Femur (tissue), 1 donor: Measurements from ENCODE around the gene SNX20.

Source experiments
- DNase-seq: peaks from one replicate; pipeline ENCODE4 v3.0.0-alpha.2; 2017

The SNX20 gene

DNA sequence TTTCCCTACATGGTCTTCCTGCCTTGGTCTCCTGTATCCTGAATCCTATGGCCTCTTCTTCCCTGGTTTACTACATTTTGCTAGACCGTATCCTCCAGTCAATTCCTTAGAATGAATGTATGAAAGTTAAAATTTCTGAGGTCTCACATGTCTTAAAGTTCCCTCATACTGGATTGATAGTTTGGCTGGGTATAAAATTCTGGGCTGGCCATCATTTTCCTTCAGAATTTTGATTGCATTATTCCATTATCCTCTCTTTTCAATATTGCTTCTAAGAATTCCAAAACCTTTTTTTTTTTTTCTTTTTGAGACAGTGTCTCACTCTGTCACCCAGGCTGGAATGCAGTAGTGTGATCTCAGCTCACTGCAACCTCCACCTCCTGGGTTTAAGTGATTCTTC, 23.1 kb upstream of the SNX20 start:
- no peak for DNase-seq

DNA sequence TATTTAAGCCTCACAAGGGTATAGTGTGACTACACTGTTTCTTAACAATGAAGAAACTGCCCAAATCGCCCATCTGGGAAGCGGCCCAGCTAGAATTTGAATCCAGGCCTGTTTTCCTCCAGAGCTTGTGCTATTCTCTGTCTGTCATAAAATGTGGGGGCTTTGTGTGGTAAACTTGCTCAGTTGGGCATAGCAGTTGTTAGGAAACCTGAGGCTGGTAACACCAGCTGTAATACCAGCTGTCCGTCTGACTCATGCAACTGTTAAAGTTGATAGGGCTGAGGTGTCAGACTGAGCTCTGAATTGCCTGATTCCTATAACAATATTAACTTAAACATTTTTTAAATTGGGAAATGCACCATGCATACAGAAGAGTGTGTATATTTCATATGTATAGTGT, 21.6 kb upstream of the SNX20 start:
- DNase-seq: no peak

DNA sequence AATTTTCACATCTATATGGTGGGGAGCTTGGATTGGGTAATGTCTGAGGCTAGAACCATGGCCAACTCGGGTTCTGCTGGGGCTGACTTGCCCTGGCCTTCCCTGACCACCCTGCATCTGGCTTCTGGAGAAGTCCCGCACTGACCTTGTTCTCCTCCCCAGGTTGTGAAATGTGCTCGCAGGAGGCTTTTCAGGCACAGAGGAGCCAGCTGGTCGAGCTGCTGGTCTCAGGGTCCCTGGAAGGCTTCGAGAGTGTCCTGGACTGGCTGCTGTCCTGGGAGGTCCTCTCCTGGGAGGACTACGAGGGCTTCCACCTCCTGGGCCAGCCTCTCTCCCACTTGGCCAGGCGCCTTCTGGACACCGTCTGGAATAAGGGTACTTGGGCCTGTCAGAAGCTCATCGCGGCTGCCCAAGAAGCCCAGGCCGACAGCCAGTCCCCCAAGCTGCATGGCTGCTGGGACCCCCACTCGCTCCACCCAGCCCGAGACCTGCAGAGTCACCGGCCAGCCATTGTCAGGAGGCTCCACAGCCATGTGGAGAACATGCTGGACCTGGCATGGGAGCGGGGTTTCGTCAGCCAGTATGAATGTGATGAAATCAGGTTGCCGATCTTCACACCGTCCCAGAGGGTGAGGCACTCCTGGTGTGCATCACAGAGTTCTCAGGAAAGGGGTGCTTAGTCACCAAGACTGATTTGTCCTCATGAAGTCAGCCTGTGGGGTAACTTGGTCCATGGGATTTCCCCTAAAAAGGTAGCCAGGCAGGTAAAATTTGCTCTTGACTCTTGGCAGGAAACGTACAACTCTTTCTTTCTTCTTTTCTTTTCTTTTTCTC, 18.4 kb upstream of the SNX20 start:
- DNase-seq: no peak

DNA sequence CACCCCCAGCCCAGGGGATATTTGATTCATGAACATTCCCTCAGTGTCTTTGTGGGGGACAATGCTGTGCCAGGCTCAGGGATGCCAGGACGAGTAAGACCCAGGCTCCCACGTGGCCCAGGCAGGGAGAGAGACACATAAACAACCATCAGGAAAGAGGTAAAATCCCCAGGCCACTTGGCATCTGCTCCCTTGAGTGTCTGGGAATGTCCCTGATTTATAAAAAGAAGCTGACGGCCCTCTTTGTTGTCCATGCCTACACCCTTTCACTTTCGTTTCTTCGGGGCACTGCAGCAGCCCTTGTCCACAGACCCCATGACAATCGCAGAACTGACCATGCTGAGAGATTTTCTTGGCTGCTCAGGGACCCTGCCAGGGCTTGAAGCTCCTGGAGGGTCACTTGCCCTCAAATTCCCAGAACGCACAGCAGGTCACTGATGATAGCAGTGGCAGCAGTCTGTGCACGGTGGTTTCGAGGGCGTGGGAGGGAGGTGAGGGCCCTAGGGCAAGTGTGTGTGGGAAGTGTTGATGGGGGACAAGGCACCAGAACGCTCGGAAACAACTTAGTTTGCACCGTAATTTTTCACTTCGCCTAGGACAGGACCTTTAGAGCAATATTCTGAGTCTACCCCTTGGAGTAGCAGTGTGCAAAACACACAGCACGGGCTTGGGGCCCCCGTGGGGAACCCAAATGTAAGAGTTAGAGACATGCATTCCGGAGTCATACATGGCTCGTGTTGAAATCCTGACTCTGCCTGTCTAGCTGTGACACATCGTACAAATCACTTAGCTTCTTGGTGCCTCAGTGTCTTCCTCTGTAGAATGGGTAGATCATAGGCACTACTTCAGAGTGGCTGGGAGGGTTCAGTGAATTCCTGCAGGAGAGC, 17.0 kb upstream of the SNX20 start:
- DNase-seq: no peak

DNA sequence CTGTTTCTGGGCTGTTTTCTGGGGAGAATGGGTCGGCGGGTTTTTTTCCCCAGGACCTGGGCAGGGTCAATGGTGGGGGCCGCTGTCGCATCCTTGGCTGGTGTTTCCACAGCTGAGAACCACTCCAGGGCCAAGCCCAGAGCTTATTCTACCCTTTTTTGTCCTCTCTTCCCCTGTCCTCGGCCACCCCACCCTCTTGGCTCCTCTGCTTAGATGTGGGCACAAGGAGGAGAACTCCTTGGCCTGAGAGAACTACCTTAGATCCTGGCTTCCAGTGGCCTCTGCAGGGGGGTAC, 16.3 kb upstream of the SNX20 start:
- DNase-seq: no peak

DNA sequence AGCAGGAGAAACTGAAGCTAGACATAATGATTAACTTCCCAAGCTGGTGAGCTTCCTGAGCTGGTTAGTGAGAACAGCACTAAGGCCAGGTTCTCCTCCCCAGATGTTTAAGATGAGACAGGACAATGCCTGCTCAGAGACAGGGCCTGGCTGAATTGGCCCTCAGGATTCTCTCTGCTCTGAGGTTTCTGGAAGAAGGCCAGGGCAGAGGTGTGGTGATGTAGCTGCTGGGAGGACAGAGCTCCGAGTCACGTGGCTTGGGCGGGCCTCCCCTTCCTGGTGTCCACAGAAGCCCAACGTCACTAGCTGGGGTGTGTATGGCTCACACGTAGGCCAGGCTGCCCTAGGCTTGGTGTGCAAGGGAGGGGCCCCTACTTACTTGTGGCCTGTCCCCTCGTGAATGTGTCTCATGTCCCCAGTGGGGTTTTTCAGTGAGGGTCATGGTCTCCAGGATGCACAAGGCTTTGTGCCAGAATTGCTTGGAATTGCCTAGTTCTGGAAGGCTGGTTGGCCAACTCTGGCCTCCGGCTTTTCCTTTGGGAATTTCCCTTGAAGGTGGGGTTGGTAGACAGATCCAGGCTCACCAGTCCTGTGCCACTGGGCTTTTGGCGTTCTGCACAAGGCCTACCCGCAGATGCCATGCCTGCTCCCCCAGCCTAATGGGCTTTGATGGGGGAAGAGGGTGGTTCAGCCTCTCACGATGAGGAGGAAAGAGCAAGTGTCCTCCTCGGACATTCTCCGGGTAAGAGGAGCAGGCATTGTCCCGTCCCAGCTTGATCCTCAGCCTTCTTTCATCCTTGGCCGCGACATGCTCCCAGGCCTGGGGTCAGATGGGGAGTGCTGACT, 15.7 kb upstream of the SNX20 start:
- peak; percentile 79 for DNase-seq

DNA sequence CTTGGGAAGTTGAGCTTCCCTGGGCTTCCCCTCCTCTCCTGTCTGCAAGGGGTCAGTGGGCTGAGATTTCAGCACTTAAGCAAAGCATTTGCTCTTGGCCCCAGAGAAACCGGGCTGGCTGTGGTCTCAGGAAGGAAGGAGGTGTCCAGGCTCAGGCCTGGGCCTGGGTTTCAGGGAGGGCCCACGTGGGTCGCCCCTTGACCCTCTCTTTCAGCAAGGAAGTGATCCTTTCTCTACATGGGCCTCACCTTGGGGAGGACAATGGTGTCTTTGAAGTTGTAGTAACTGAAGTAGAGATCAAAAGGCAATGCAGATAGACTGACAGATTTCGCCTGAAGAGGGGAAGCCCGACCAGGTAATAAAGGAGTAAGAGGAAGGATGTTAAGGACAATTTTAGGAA, 15.0 kb upstream of the SNX20 start:
- no peak for DNase-seq

DNA sequence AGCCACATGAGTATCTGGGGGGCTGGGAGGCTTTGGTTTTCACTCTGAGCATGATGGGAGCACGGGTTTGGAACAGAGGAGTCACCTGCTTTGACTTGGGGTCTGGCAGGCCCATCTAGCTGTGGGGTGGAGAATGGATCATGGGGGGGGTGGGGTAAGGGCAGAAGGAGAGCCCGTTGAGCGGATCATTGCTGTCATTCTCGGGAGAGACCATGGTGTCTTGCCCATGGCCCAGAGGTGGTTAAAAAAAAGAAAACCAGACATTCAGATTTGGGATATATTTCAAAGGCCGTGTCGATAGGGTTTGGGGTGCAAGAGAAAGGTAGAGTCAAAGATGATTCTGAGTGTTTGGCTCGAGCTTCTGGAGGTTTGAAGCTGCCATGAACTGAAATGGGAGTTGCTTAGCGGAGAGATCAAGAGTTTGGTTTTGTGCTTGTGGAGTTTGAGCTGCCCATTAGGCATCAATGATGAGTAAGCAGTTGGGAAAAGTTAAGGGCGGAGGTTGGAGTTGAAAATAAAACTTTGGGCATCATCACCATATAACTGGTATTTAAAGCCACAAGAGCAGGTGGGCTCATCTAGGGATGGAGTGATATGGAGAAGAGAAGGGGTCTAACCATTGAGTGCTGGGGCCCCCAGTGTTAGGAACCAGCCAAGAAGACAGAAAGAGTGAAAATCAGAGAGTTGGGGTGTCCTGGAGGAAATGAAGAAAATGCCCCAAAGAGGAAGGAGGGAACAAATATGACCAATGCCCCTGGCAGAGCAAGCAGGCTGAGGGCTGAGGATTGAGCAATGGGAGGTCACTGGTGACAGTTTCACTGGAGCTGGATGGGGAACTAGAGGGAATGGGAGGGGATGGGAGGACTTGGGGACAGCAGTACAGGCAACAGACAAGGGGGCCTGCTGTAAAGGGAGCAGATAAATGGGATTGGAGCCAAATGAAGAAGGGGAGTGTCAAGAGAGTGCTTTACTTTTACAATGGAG, 14.2 kb upstream of the SNX20 start:
- no peak for DNase-seq

- DNase-seq: no peak
These were observed 13.1 kb upstream of the SNX20 start for GRCh38 chr16:50694206-50694605.

DNA sequence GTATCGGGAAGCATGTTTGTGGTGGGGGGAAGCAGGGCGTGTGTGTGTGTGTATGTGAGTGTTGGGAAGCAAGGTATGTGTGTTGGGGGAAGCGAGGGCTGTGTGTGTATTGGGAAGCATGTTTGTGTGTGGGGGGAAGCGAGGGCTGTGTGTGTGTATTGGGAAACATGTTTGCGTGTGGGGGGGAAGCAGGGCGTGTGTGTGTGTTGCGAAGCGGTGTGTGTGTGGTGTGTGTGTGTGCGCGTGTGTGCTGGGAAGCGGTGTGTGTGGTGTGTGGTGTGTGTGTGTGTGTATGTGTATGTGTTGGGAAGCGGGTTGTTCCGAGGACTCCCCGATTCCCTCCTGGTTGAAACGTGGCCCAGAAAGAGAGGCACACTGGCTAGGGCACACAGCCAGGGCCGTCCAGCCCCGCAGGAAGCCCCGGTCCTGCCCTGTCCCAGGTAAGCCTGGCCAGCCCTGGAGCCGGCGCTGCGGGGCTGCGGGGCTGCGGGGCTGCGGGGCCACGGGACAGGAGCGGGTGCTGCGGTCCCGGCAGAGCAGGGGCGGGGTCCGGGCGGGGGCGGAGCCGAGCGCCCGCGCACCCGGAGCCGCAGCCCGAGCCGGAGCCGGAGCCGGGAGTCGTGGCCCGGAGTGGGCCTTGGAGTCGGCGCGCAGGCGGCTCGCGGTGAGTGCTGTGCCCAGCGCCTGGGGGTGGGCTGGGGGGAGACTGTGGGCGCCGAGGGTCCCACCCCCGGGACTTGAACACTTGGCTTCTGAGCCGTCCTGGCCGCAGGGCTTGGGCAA, 12.1 kb upstream of the SNX20 start, which contains the start of gene NOD2:
Gene NOD2, plus strand, starts transcription at position 608 of the 783 bp plus-strand sequence. CDS start 5,890 bp downstream, outside the sequence.
- DNase-seq: no peak

GRCh38 chr16:50692644-50692998, 11.5 kb upstream of the SNX20 start:
- DNase-seq: no peak

DNA sequence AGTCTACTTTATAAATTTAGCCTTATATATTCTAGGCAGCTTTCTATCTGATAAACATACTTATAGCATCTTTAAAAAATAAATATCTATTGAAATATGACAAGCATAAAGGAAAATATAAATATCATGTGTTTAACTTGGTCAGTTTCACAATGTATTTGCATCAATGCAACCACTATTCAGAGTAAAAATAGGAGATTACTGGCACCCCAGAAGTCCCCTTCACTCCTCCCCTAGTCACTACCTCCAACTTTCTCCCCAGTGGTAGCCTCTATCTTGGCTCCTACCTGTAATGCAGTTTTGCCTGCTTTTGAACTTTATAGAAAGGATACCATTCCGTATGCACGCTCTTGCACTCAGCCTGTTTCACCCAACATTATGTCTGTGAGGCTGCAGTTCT, 9.1 kb upstream of the SNX20 start:
- DNase-seq: no peak

DNA sequence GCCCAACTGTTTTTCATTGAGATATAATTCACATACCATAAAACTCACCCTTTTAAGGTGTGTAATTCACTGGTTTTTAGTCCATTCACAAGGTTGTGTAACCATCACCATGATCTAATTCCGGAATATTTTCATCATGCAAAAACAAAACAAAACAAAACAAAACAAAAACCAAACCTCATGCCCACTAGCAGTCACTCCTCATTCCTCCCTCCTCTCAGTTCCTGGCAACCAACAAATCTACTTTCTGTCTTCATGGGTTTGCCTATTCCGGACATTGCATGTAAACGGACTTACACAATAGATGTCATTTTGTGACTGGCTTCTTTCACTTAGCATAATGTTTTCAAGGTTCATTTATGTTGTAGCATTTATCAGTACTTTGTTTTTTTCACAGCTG, 7.8 kb upstream of the SNX20 start:
- DNase-seq: no peak

DNA sequence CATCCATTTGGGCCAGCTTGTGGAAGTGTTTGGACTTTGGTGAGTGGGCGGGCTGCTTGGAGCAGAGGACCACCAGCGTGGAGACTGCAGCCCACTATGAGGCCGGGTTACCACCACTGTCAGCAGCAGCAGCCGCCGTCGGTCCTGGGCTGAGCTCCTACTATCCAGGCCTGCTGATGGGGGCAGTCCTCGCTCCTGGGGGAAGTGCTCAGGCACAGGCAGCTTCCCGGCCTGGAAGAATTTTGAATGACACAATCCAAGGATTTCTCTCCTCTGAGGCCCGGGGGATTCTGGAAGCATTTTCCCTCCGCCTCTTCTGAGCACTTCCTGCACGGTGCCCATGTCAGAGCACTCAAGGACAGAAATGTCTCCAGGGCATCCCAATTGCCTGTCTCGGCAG, 7.0 kb upstream of the SNX20 start:
- no peak for DNase-seq

DNA sequence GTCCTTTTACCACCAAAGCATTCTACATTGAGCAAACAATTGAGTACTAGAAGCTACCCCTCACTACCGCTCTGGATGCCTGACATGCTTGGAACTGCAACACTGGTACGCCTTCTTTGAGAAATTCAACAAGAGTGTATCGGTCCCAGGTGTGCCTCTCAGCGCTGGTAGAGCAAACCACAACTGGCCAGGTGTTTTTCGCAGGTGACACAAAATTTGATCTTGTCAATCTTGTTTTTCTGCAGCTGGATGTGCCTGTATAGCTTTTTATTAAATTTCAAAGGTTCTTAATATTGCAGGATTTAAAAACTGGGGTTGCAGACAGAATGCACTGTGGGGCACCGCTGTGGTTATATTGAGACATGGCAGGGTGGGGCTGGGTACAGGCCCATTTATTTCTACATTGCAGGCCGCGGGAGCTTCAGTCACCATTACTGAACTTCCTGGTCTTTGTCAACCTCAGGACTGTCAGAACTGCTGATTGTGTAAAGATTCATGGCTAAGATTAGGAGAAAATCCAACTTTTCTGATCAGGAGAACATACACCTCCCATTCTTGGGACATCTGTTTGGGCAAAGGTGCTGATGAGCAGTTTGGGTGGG, 4.5 kb upstream of the SNX20 start:
- DNase-seq: no peak

GRCh38 chr16:50684823-50685461, 3.8 kb upstream of the SNX20 start:
- no peak for DNase-seq

- peak; percentile 56 for DNase-seq
These were observed 2.7 kb upstream of the SNX20 start for GRCh38 chr16:50683689-50684374.

GRCh38 chr16:50680556-50680893, 587 bp downstream of the SNX20 start:
- no peak for DNase-seq

DNA sequence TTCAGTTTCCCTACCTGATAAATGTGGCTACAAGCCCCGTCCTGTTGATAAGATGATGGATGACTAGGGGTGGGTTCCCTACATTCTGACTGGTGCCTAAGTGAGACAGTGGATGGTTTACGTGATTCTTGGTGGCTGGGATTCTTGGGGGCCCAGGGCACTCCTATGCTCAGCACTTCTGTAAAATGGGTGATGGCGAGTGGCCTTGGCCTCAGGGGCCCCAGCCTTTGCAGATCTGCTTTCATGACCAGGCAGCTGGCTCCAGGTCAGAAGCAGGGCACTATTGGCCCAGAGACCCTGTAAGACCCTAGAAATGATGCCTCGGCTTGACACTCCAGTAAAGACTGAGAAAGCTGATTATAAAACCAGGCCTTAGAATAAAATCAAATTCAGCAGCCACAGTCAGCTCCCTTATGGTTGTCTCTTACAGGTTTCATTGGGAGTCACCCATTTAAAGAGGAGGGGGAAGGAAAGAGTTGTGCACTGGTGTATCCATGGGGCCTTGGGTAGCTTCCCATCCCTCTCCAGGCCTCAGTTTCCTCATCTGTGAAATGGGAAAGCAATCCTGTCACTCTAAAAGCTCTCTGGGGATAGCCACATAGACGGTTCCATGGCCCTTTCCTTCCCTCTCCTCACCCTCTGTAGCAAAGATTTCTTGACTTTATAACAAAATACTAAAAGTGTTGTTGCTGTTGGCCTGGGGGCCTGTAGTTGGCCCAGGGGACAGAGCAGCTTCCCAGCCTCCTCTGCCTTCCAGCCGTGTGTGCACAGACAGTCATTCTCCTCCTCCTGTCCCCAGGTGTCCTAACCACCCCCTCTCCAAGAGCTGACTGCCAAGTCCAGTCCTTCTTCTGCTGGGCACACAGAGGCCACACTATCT, 1.2 kb downstream of the SNX20 start:
- DNase-seq: no peak
